BLaER1 treated with 17β-estradiol and CSF1 and Interleukin-3, amounts not matched to agents 10 nM and 100 nM (cell line): ENCODE results near the gene C1orf141.

Source experiments
- H3K27ac ChIP-seq, 11 experiments: shearing (Covaris generic); formaldehyde crosslinking; 2 replicates each; pipeline ENCODE4 v1.8.1; 2022
- H3K27me3 ChIP-seq, 11 experiments: shearing (Covaris generic); formaldehyde crosslinking; 2 replicates each; pipeline ENCODE4 v1.8.1; 2022
- H3K36me3 ChIP-seq, 11 experiments: shearing (Covaris generic); formaldehyde crosslinking; 2 replicates each; pipeline ENCODE4 v1.8.1; 2022
- H3K4me1 ChIP-seq, 10 experiments: shearing (Covaris generic); formaldehyde crosslinking; 2 replicates each; pipeline ENCODE4 v1.8.1; 2022
- H3K4me2 ChIP-seq, 11 experiments: shearing (Covaris generic); formaldehyde crosslinking; 2 replicates each; pipeline ENCODE4 v1.8.1; 2022
- H3K4me3 ChIP-seq, 10 experiments: shearing (Covaris generic); formaldehyde crosslinking; 2 replicates each; pipeline ENCODE4 v1.8.1; 2022
- H3K9ac ChIP-seq, 11 experiments: shearing (Covaris generic); formaldehyde crosslinking; 2 replicates each; pipeline ENCODE4 v1.8.1; 2022
- H3K9me3 ChIP-seq, 11 experiments: shearing (Covaris generic); formaldehyde crosslinking; replicated peaks in 1 of 11; 2 replicates each; pipeline ENCODE4 v1.8.1; 2022
- H4K20me1 ChIP-seq, 11 experiments: shearing (Covaris generic); formaldehyde crosslinking; 2 replicates each; pipeline ENCODE4 v1.8.1; 2022
- Cebpa-rat ChIP-seq, 11 experiments: shearing (Covaris generic); IDR thresholded peaks; 2 replicates each; pipeline ENCODE4 v1.8.1; 2022

Gene C1orf141

GRCh38 chr1:67134695-67135094, at the start of gene C1orf141:
Gene C1orf141, minus strand, starts transcription at chr1:67134970. Its CDS starts 7,730 bp downstream, at chr1:67127240.
- Histone ChIP-seq H3K27me3 (no peaks in the 10 kb centered on the region), H3K27ac (no peak within 1 kb of the TSS), H3K36me3 (no peaks in the 10 kb centered on the region), H4K20me1 (no peaks in the 10 kb centered on the region), H3K4me3 (no peak within 1 kb of the TSS), H3K9ac (no peak within 1 kb of the TSS), H3K4me2 (no peak within 1 kb of the TSS), H3K9me3 (peaks cover 0 to 10% (median 6%) of the 10 kb centered on the region in 11 experiments; a peak in 4 of 22 replicates), H3K4me1 (no peaks in the 10 kb centered on the region)
- TF ChIP-seq Cebpa-rat (IDR thresholded peaks at IDR 0.05), result no peak

- Histone ChIP-seq H3K27me3 (no peaks in the 10 kb centered on the region), H3K27ac (no peak overlapping the region), H3K9me3 (peaks cover 0 to 7% (median 0%) of the 10 kb centered on the region in 11 experiments; a peak in 2 of 22 replicates), H3K4me2 (no peak overlapping the region), H3K9ac (no peak overlapping the region), H3K36me3 (no peaks in the 10 kb centered on the region), H4K20me1 (no peaks in the 10 kb centered on the region), H3K4me3 (no peak overlapping the region), H3K4me1 (peaks cover 11 to 28% (median 21%) of the 10 kb centered on the region in 10 experiments)
- TF ChIP-seq Cebpa-rat (IDR thresholded peaks at IDR 0.05), result no peak
These were observed 40.8 kb upstream of the C1orf141 start for GRCh38 chr1:67175530-67176087.

- no peaks in the 10 kb centered on the region for H3K27me3 ChIP-seq
- H3K4me2 ChIP-seq, result no peak overlapping the region
- no peak overlapping the region for H3K4me3 ChIP-seq
- no peak for TF ChIP-seq Cebpa-rat (IDR thresholded peaks at IDR 0.05)
- no peaks in the 10 kb centered on the region for H3K36me3 ChIP-seq
- H3K27ac ChIP-seq, result no peak overlapping the region
- H3K9me3 ChIP-seq, result peaks cover 0 to 7% (median 0%) of the 10 kb centered on the region in 11 experiments; a peak in 2 of 22 replicates
- H3K9ac ChIP-seq, result no peak overlapping the region
- H4K20me1 ChIP-seq, result no peaks in the 10 kb centered on the region
- peaks cover 13 to 36% (median 24%) of the 10 kb centered on the region in 10 experiments for H3K4me1 ChIP-seq
These were observed 40.0 kb upstream of the C1orf141 start for GRCh38 chr1:67174716-67175284.

- no peak for TF ChIP-seq Cebpa-rat (IDR thresholded peaks at IDR 0.05)
- Histone ChIP-seq H3K36me3 (no peaks in the 10 kb centered on the region), H3K27ac (no peak overlapping the region), H4K20me1 (no peaks in the 10 kb centered on the region), H3K9ac (no peak overlapping the region), H3K4me3 (no peak overlapping the region), H3K4me2 (no peak overlapping the region), H3K27me3 (no peaks in the 10 kb centered on the region), H3K9me3 (peaks cover 0 to 7% (median 0%) of the 10 kb centered on the region in 11 experiments; a peak in 2 of 22 replicates), H3K4me1 (peaks cover 13 to 36% (median 24%) of the 10 kb centered on the region in 10 experiments)
These were observed 39.2 kb upstream of the C1orf141 start for GRCh38 chr1:67173988-67174387.

GRCh38 chr1:67171978-67172377, 37.2 kb upstream of the C1orf141 start:
- TF ChIP-seq Cebpa-rat (IDR thresholded peaks at IDR 0.05), result no peak
- H3K27ac ChIP-seq, result peak overlapping the region in 1 of 11 experiments; percentile 12; a peak in 1 of 22 replicates
- H3K9me3 ChIP-seq, result peaks cover 0 to 7% (median 0%) of the 10 kb centered on the region in 11 experiments; a peak in 2 of 22 replicates
- no peaks in the 10 kb centered on the region for H3K36me3 ChIP-seq
- no peak overlapping the region for H3K9ac ChIP-seq
- peak overlapping the region in 10 of 11 experiments; percentile 42 to 80 (median 64); a peak in 18 of 22 replicates for H3K4me2 ChIP-seq
- H3K4me1 ChIP-seq, result peaks cover 13 to 36% (median 24%) of the 10 kb centered on the region in 10 experiments
- H3K4me3 ChIP-seq, result no peak overlapping the region
- no peaks in the 10 kb centered on the region for H3K27me3 ChIP-seq
- H4K20me1 ChIP-seq, result no peaks in the 10 kb centered on the region

- Histone ChIP-seq H4K20me1 (no peaks in the 10 kb centered on the region), H3K27ac (peak overlapping the region in 1 of 11 experiments; percentile 12; a peak in 1 of 22 replicates), H3K27me3 (no peaks in the 10 kb centered on the region)
These were observed 36.8 kb upstream of the C1orf141 start for GRCh38 chr1:67171574-67171955.

GRCh38 chr1:67170751-67171573, 36.2 kb upstream of the C1orf141 start:
- peak overlapping the region; percentile 42 to 80 (median 63) for H3K4me2 ChIP-seq

More at GRCh38 chr1:67171574-67171955, 36.8 kb upstream of the C1orf141 start:
- Histone ChIP-seq H3K9me3 (peaks cover 0 to 7% (median 0%) of the 10 kb centered on the region in 11 experiments; a peak in 2 of 22 replicates), H3K9ac (no peak overlapping the region), H3K4me3 (no peak overlapping the region), H3K36me3 (no peaks in the 10 kb centered on the region), H3K4me1 (peaks cover 13 to 36% (median 24%) of the 10 kb centered on the region in 10 experiments), H3K4me2 (peak overlapping the region; percentile 1 to 80 (median 62); a peak in 20 of 22 replicates)
- no peak for TF ChIP-seq Cebpa-rat (IDR thresholded peaks at IDR 0.05)

GRCh38 chr1:67169932-67170331, 35.2 kb upstream of the C1orf141 start:
- Histone ChIP-seq H3K4me2 (no peak overlapping the region), H3K9me3 (peaks cover 0 to 8% (median 0%) of the 10 kb centered on the region in 11 experiments; a peak in 2 of 22 replicates), H3K27ac (no peak overlapping the region)

More at GRCh38 chr1:67170751-67171573, 36.2 kb upstream of the C1orf141 start:
- Histone ChIP-seq H3K4me1 (peaks cover 13 to 36% (median 24%) of the 10 kb centered on the region in 10 experiments), H4K20me1 (no peaks in the 10 kb centered on the region), H3K36me3 (no peaks in the 10 kb centered on the region), H3K9ac (no peak overlapping the region), H3K27ac (peak overlapping the region in 1 of 11 experiments; percentile 12; a peak in 1 of 22 replicates), H3K27me3 (no peaks in the 10 kb centered on the region), H3K4me3 (no peak overlapping the region), H3K9me3 (peaks cover 0 to 4% (median 0%) of the 10 kb centered on the region in 11 experiments; a peak in 2 of 22 replicates)
- no peak for TF ChIP-seq Cebpa-rat (IDR thresholded peaks at IDR 0.05)

GRCh38 chr1:67169496-67169895, 34.7 kb upstream of the C1orf141 start:
- no peak overlapping the region for H3K4me3 ChIP-seq
- no peak for TF ChIP-seq Cebpa-rat (IDR thresholded peaks at IDR 0.05)
- no peak overlapping the region for H3K9ac ChIP-seq
- H3K9me3 ChIP-seq, result peaks cover 0 to 8% (median 0%) of the 10 kb centered on the region in 11 experiments; a peak in 2 of 22 replicates
- no peaks in the 10 kb centered on the region for H3K27me3 ChIP-seq
- no peak overlapping the region for H3K4me2 ChIP-seq
- peaks cover 13 to 36% (median 24%) of the 10 kb centered on the region in 10 experiments for H3K4me1 ChIP-seq
- no peak overlapping the region for H3K27ac ChIP-seq
- H4K20me1 ChIP-seq, result no peaks in the 10 kb centered on the region
- no peaks in the 10 kb centered on the region for H3K36me3 ChIP-seq

More at GRCh38 chr1:67169932-67170331, 35.2 kb upstream of the C1orf141 start:
- Histone ChIP-seq H3K36me3 (no peaks in the 10 kb centered on the region), H3K9ac (no peak overlapping the region), H3K4me1 (peaks cover 13 to 36% (median 24%) of the 10 kb centered on the region in 10 experiments), H4K20me1 (no peaks in the 10 kb centered on the region), H3K4me3 (no peak overlapping the region), H3K27me3 (no peaks in the 10 kb centered on the region)
- TF ChIP-seq Cebpa-rat (IDR thresholded peaks at IDR 0.05), result no peak
